Activated CD4-positive, alpha-beta T cell treated with anti-CD3 and anti-CD28 coated beads, Interleukin-2, amount 50 U/mL, for 48 hours (primary cell): ENCODE results near the gene PTPN4.

Experiments
- DNase-seq, 2 experiments: peaks; one replicate each; pipeline ENCODE4 v3.0.0-alpha.2; 2020

PTPN4 gene

GRCh38 chr2:119735565-119735964 lies 24.2 kb upstream of the PTPN4 start:
- no peak for DNase-seq

GRCh38 chr2:119736021-119736420 lies 23.7 kb upstream of the PTPN4 start:
- DNase-seq, result no peak

DNA sequence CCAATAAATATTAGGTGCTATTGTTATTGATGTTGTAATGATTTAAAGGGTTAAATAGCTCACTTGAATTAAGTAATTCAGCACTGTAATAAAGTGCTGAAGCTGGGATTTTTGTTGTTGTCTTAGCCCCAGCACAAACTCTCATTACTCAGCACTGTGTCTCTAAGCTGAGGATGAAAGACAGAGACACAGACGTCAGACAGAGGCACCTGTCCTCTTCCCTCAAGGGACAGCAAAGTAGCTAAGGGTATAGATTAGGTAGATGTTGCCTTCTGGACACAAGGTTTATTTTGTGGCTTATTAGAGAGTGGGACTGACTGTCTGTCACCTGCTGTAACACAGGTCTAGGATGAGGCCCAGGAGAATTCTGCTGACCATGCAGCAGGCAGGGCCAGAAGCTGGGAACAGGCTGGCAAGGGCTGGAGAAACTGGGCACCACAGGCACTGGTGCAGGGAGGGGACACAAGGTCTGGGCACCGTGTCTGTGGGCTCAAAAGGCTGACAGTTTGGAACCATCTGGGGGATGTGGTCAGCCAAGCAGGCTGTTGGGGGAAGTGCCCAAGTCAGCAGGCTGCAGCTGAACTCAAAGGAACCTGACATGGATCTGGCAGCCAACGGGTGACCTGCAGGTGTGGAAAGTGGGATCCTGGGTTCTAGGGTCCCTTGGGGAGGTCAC lies 20.0 kb upstream of the PTPN4 start:
- no peak for DNase-seq

DNA sequence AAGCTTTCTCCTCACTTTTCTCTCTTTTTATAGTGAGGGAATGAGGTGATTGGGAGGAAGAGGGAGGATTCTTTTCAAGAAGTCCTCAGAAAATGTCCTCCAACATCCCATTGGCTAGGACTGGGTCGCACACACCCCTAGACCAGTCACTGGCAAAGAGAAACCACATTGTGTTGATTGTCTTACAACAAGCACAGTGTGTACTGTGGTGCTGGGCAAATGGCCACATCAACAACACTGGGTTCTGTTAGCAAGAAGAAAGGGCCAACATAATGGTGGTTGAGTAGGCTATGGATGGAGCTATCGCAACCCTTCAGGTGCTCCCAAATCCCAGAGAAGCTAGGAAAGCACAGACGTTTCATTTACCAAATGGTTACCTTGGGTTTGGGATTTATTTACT lies 18.7 kb upstream of the PTPN4 start:
- no peak for DNase-seq

DNA sequence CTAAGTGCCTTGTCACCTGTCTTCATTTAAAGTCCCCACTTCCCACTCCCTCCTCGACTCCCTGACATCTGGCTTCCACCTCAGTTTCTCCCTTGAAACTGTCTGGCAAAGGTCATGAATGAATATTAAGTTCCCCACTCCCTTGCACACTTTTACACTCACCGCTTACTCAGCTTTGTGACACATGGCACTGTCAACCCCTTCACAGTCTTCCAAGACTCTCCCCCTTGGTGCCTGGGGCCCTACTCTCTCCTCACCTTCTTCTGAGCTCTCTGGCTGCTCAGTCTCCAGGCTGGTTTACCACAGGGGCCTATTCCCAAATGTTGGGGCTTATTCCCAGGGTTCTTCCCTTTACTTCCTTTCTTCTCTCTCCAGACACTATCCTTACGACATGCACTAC lies 17.9 kb upstream of the PTPN4 start:
- no peak for DNase-seq

GRCh38 chr2:119744335-119744939 lies 15.3 kb upstream of the PTPN4 start:
- no peak for DNase-seq

GRCh38 chr2:119745566-119745965 lies 14.2 kb upstream of the PTPN4 start:
- no peak for DNase-seq

- no peak for DNase-seq
Measured at GRCh38 chr2:119746836-119747686, 12.7 kb upstream of the PTPN4 start.

- DNase-seq, result no peak
Measured at GRCh38 chr2:119748135-119748534, 11.6 kb upstream of the PTPN4 start.

GRCh38 chr2:119749477-119750012 lies 10.2 kb upstream of the PTPN4 start:
- DNase-seq, result no peak

DNA sequence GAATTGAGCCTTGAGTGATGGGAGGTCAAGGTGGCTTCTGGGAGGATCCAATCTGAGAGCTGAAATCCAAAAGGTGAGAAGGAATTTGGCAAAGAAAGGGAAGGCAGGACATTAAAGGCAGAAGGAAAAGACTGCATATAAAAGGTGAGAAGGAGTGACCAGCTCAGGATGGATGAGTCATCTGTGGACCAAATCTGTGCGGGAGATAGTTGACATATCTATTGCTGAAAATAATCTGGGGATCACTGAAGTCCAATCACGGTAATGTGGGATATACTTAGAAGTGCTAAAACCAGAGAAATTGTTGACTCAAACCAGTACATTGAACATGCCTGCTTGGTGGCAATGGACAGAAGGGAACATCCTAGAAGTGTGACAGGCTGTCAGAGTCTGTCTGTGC lies 8.0 kb upstream of the PTPN4 start:
- no peak for DNase-seq

DNA sequence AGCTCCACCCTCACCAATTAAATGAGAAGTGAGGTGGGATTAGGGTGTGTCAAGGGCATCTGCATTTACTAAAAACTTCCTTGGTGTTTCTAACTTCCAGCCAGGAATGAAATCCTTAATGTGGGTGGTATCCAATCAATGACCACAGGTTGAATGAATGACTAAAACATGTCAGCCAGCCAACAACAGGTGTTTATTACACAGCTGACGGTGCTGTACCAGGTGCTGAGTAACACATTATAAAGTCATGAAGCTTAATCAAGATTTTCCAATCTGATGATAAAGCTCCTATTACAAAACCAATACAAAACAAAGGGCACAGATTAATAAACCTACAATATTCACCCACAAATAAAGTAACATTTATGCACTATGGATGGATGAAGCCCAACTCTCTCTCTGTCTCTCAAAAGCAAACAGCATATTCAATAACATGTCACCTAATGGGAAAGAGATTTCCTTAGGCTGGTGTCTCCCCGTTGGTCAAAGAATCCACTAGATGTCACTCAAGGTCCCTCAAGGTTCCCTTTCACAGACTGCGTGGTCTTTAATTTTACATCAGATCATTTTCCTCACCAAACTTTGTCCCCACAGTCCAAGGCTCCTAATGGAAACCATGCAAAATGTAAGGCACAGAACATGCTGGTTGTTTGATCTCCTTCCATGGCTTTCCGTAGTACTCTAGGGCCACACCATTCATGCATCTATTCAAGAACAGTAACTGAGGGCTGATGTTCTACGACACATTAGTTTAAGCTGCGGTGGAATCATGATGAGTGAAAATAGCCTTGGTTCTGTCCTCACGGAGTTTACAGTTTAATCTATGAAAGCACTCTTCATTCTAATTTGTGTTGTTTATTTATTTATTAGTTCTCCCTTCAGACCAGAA lies 6.4 kb upstream of the PTPN4 start:
- no peak for DNase-seq

GRCh38 chr2:119753930-119754321 lies 5.8 kb upstream of the PTPN4 start:
- no peak for DNase-seq

- DNase-seq, result no peak
Measured at GRCh38 chr2:119755906-119756305, 3.8 kb upstream of the PTPN4 start.

- peak; percentile 51 to 57 for DNase-seq
Measured at GRCh38 chr2:119756837-119757236, 2.9 kb upstream of the PTPN4 start.

DNA sequence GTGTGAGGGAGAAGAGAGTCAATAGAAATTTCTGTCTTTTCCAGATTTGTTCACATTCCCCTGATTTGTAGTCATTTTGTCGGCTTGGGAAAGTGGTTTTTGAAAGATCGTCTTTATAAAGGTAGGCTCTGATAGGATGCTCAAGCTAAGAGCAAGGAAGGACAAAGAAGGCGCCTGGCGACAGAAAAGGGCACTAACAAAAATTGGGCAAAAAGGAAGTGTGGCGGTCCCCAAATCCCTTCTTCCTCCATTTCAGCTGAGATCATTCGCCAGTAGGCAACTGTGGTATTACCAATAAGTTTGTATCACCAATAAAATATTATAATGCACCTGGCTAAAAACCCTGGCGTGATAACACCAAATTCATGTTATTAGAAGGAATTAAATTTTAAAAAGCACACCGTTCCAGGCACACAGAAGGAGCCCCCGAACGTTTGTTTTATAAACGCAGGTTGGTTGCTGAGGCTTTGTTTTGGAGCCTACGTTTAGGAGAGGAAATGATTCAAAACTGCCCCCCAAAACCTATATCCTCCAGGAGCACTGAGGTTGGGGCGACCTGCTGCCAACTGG lies 756 bp upstream of the PTPN4 start:
- DNase-seq, result no peak

DNA sequence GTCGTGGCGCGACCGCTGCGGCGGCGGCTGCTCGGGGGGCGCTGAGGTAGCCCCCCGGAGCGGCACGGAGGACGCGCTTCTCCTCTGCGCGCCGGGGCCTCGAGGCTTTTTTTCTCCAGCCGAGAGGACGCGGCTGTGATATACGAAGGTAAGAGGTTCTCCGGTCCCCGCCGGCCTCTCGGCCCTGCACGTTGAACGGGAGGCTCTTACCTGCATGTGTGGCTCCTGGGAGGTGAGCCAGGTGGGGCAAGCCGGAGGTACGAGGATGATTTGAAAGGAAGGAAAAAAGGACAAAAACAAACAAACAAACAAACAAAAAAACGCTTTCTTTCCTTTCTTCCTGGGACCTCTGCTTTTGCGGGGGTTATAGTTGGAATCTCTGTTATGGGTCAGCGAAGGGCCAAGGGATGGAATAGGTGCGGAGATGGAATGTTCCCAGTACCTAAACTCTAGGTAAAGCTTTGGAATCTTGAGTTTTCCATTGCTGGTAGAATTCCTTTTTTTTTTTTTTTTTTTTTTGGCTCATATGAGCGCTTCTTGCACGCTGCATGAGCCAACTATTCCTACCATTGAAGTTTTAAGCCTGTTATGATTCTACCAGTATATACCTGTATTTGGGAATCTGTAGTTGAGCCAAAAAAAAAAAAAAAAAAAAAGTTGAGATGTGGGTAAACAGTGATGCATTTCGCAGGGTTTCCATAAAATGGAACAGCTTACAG lies 674 bp downstream of the PTPN4 start:
- DNase-seq, result peak in 1 of 2 experiments; percentile 40

DNA sequence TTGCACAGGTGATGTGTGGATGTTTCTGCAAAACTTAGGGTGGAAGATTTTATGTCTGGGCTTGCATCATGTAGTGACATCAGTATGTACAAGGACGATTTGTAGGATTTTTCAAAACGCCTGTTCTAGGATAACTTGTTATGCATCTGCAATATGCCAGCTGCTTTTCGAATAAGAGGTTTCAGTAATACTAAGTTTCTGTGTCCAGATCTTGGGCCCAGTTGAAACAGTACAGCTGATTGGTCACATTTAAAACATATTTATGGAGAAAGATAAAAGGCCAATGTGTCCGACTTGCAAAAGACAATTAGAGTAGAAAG lies 1.2 kb downstream of the PTPN4 start:
- no peak for DNase-seq

GRCh38 chr2:119764832-119765231 lies 5.1 kb downstream of the PTPN4 start:
- DNase-seq, result no peak

- no peak for DNase-seq
Measured at GRCh38 chr2:119765433-119766002, 5.8 kb downstream of the PTPN4 start.

DNA sequence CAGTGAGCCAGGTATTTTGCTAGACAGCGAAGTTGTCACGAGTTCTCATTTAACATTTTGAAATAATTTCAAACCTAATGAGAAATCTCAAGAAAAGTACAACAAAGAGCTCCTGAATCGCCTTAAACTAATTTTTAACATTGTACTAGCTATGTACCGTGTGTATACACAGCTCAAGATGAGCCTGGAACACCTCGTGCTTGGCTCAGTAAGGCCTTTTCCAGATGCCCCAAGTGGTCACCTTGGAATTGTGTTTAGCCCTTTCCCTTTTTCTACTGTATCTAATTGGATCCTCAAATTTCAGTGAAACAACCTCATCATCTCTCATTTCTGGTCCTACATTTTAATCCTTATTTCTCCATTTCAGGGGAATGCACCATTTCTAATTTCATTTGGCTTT lies 7.2 kb downstream of the PTPN4 start:
- DNase-seq, result no peak

- DNase-seq, result no peak
Measured at GRCh38 chr2:119768742-119769141, 9.0 kb downstream of the PTPN4 start.
